Raji (cell line): Measurements from ENCODE around the gene PRDM7.

Source experiments
- POLR2A ChIP-seq: IDR thresholded peaks from 2 replicates; pipeline ENCODE4 v1.6.1; 2011; ENCODE audit warnings: low read depth, low read length, control low read depth; ENCODE audit not compliant: insufficient read depth

The PRDM7 gene

GRCh38 chr16:90015586-90016338, 61.4 kb downstream of the PRDM7 start:
- TF ChIP-seq POLR2A = no peak

GRCh38 chr16:90012991-90013745, 64.0 kb downstream of the PRDM7 start:
- no peak for TF ChIP-seq POLR2A

GRCh38 chr16:90011908-90012501, 65.1 kb downstream of the PRDM7 start:
- no peak for TF ChIP-seq POLR2A

GRCh38 chr16:90011508-90011819, 65.7 kb downstream of the PRDM7 start:
- TF ChIP-seq POLR2A = no peak

GRCh38 chr16:90010676-90011507, 66.2 kb downstream of the PRDM7 start:
- no peak for TF ChIP-seq POLR2A

- TF ChIP-seq POLR2A = no peak
Observed at GRCh38 chr16:90009172-90009899, 67.8 kb downstream of the PRDM7 start.

GRCh38 chr16:90008708-90009145, 68.4 kb downstream of the PRDM7 start:
- no peak for TF ChIP-seq POLR2A

- TF ChIP-seq POLR2A = no peak
Observed at GRCh38 chr16:90007015-90007414, 70.1 kb downstream of the PRDM7 start.
